Ishikawa (cell line): Measurements from ENCODE around the gene EIF2S1.

Source experiments
- CEBPB ChIP-seq: IDR thresholded peaks from 2 replicates; pipeline ENCODE4 v1.6.1; 2012
- CREB1 ChIP-seq: IDR thresholded peaks from 2 replicates; pipeline ENCODE4 v1.6.1; 2012; ENCODE audit warnings: low read depth
- EGR1 ChIP-seq: IDR thresholded peaks from 2 replicates; pipeline ENCODE4 v1.6.1; 2012
- EP300 ChIP-seq: IDR thresholded peaks from 2 replicates; pipeline ENCODE4 v1.6.1; 2012; ENCODE audit warnings: borderline replicate concordance
- FOXM1 ChIP-seq: IDR thresholded peaks from 2 replicates; pipeline ENCODE4 v1.6.1; 2012; ENCODE audit warnings: low read depth, borderline replicate concordance
- NFIC ChIP-seq: IDR thresholded peaks from 2 replicates; pipeline ENCODE4 v1.6.1; 2012
- RAD21 ChIP-seq: IDR thresholded peaks from 2 replicates; pipeline ENCODE4 v1.6.1; 2012; ENCODE audit warnings: low read depth
- TAF1 ChIP-seq: IDR thresholded peaks from 2 replicates; pipeline ENCODE4 v1.6.1; 2012; ENCODE audit warnings: low read depth, mild to moderate bottlenecking
- TCF12 ChIP-seq: IDR thresholded peaks from 2 replicates; pipeline ENCODE4 v1.6.1; 2012; ENCODE audit warnings: low read depth
- TEAD4 ChIP-seq: IDR thresholded peaks from 2 replicates; pipeline ENCODE4 v1.6.1; 2012
- YY1 ChIP-seq: IDR thresholded peaks from 2 replicates; pipeline ENCODE4 v1.6.1; 2012; ENCODE audit warnings: low read depth
- ZBTB7A ChIP-seq: IDR thresholded peaks from 2 replicates; pipeline ENCODE4 v1.6.1; 2012; ENCODE audit warnings: low read depth
- TF ChIP-seq, protein P1 (sequence below): IDR thresholded peaks from 2 replicates; pipeline ENCODE4 v1.6.1; 2012
- TF ChIP-seq, protein P2 (sequence below): IDR thresholded peaks from 2 replicates; pipeline ENCODE4 v1.6.1; 2012
- TF ChIP-seq, protein P3 (sequence below): IDR thresholded peaks from 2 replicates; pipeline ENCODE4 v1.6.1; 2012; ENCODE audit warnings: low read depth, mild to moderate bottlenecking

Gene EIF2S1

DNA sequence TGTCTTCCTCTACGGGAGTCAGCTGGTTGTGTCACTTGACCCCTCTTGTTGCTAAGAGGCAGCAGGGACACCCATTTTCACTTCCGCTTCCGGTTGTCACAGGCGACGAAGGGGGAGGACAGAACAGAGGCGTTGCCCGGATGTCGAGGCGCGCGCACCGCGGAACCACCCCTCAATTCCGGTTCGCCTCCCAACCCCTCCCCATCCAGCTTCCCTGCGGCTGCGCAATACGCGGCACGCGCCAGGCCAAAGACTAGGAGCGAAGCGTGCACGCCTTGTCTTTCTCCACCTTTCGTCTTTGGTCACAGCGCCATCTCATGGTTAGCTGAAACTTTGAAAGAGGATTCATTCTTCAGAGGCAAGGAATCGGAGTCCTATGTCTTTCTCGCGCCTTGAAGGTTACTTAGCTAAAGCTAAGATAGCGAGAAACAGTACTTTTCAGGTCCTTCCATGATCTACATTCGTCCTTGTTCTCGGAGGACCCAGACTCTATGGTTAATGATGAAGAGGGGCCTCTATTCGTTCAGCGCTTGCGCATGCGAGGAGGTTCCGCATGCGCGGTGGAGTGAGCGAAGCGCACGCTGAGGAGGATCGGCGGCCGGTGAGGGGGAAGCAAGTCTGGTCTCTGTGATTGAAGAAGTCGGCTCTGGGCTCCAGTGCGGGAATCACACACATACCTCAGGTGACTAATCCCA, at the start of gene EIF2S1, which contains the start of gene ATP6V1D:
EIF2S1 (plus strand) TSS at position 554 of the 695 bp plus-strand sequence. CDS start 4,440 bp downstream, outside the sequence.
ATP6V1D (minus strand) TSS at position 30 of the 695 bp plus-strand sequence. CDS start 106 bp downstream, outside the sequence.
- TF ChIP-seq EP300 (no peak), FOXM1 (0 out of 2 replicates have a peak, but pooled peaks have one; percentile 19), NFIC (no peak), CEBPB (no peak), CREB1 (peak; percentile 57; the same call in 1 of the 2 replicates), EGR1 (no peak), TAF1 (peak; percentile 87), TCF12 (0 out of 2 replicates have a peak, but pooled peaks have one; percentile 34), YY1 (no peak; the same call in 1 of the 2 replicates), ZBTB7A (no peak), TEAD4 (peak; percentile 13; the same call in 1 of the 2 replicates), RAD21 (peak; percentile 31; the same call in 1 of the 2 replicates)
- TF ChIP-seq, protein P1, sequence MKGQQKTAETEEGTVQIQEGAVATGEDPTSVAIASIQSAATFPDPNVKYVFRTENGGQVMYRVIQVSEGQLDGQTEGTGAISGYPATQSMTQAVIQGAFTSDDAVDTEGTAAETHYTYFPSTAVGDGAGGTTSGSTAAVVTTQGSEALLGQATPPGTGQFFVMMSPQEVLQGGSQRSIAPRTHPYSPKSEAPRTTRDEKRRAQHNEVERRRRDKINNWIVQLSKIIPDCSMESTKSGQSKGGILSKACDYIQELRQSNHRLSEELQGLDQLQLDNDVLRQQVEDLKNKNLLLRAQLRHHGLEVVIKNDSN: peak; percentile 93
- TF ChIP-seq, protein P2, sequence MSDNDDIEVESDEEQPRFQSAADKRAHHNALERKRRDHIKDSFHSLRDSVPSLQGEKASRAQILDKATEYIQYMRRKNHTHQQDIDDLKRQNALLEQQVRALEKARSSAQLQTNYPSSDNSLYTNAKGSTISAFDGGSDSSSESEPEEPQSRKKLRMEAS: peak; percentile 87
- TF ChIP-seq, protein P3, sequence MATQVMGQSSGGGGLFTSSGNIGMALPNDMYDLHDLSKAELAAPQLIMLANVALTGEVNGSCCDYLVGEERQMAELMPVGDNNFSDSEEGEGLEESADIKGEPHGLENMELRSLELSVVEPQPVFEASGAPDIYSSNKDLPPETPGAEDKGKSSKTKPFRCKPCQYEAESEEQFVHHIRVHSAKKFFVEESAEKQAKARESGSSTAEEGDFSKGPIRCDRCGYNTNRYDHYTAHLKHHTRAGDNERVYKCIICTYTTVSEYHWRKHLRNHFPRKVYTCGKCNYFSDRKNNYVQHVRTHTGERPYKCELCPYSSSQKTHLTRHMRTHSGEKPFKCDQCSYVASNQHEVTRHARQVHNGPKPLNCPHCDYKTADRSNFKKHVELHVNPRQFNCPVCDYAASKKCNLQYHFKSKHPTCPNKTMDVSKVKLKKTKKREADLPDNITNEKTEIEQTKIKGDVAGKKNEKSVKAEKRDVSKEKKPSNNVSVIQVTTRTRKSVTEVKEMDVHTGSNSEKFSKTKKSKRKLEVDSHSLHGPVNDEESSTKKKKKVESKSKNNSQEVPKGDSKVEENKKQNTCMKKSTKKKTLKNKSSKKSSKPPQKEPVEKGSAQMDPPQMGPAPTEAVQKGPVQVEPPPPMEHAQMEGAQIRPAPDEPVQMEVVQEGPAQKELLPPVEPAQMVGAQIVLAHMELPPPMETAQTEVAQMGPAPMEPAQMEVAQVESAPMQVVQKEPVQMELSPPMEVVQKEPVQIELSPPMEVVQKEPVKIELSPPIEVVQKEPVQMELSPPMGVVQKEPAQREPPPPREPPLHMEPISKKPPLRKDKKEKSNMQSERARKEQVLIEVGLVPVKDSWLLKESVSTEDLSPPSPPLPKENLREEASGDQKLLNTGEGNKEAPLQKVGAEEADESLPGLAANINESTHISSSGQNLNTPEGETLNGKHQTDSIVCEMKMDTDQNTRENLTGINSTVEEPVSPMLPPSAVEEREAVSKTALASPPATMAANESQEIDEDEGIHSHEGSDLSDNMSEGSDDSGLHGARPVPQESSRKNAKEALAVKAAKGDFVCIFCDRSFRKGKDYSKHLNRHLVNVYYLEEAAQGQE: no peak

DNA sequence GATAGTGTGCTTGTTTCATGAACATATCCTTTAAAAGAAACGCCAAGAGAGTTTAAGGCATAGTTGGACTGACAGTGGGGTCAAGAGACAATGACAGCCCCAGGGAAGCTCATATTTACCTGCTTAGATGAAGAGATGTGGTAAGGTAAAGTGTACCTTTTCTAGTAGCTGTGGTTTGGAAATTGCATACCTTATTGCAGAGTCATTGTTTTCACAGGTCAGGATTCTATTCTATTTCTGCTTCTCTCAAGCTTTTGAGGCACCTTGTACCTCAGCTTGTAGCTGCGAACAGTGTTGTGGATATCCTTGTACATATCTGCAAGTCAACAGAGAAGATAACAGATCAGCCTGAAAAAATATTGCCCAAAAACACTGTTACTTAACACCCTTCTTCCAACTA, 48.3 kb upstream of the EIF2S1 start:
- TF ChIP-seq TCF12: no peak
- TF ChIP-seq TAF1: no peak
- TF ChIP-seq, protein P2: no peak
- no peak for TF ChIP-seq RAD21
- TF ChIP-seq TEAD4: no peak
- TF ChIP-seq, protein P1: no peak
- no peak for TF ChIP-seq FOXM1
- TF ChIP-seq CREB1: no peak

DNA sequence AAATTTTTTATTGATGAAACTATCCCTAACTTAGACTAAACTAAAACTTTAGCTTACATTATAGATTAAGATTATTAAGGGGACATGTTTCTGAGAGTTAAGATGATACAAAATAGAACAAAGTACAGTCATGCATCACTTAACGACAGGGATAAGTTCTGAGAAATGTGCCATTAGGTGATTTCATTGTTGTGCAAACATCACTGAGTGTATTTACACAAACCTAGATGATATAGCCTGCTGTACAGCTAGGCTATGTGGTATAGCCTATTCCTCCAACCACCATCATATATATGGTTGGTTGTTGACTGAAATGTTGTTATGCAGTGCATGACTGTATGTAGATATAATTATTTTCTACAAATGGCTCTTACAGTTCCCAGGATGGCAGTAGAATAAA, 47.0 kb upstream of the EIF2S1 start:
- no peak for TF ChIP-seq NFIC
- no peak for TF ChIP-seq EGR1
- TF ChIP-seq, protein P2: no peak
- no peak for TF ChIP-seq RAD21
- TF ChIP-seq TEAD4: no peak
- TF ChIP-seq TAF1: no peak
- no peak for TF ChIP-seq ZBTB7A
- no peak for TF ChIP-seq CEBPB
- TF ChIP-seq EP300: no peak
- TF ChIP-seq, protein P3: no peak
- TF ChIP-seq, protein P1: no peak
- TF ChIP-seq CREB1: no peak
- no peak for TF ChIP-seq TCF12
- TF ChIP-seq FOXM1: no peak
- no peak for TF ChIP-seq YY1

DNA sequence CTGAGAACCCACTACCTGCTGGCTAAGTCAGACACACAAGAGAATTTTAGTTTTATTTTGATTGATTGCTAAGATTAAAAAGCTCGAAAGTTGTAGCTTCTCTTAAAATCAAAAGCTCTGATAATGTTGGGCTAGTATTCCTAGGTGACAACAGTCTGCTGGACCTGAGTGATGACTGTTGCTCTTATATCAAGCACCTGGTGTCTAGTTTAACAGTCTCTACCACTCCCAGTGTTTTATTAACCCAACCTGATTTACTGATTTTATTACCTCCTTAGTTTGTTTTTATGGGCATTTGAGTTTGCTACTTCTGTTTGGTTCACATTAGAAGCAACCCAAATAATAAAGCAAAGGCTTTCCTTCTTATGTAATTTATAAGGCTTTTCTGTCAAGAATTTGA, 42.3 kb upstream of the EIF2S1 start:
- TF ChIP-seq YY1: no peak
- TF ChIP-seq CEBPB: no peak
- no peak for TF ChIP-seq NFIC
- TF ChIP-seq TAF1: no peak
- TF ChIP-seq, protein P3: no peak
- no peak for TF ChIP-seq FOXM1
- TF ChIP-seq TCF12: no peak
- no peak for TF ChIP-seq EGR1
